ENCODE results near the gene RNF224.
A peak's percentile ranks its signal among the peaks of the same experiment; 100 is the strongest.

The RNF224 gene

GRCh38 chr9:137183980-137184595 lies 43.2 kb upstream of the RNF224 start:
- Histone ChIP-seq H3K36me3 (ENCODE audit: insufficient read depth, low read length) (peaks cover 8% of the 10 kb centered on the region; the same call in 1 of the 2 replicates), H3K4me3 (no peak overlapping the region), H3K9me3 (ENCODE audit: low read depth, low read length) (no peaks in the 10 kb centered on the region), H3K27ac (no peak overlapping the region), H3K9ac (ENCODE audit: insufficient read length) (no peak overlapping the region)
- TF ChIP-seq FOXP2 (optimal IDR thresholded peaks at IDR 0.05; ENCODE audit: control extremely low read depth, extremely low read length, insufficient read depth) (no peak), EZH2 (IDR thresholded peaks at IDR 0.05) (no peak), POLR2AphosphoS5 (IDR thresholded peaks at IDR 0.05; ENCODE audit: borderline replicate concordance, low read depth, low read length) (no peak)
- DNase-seq (ENCODE audit: low read depth, low spot score) = no peak

DNA sequence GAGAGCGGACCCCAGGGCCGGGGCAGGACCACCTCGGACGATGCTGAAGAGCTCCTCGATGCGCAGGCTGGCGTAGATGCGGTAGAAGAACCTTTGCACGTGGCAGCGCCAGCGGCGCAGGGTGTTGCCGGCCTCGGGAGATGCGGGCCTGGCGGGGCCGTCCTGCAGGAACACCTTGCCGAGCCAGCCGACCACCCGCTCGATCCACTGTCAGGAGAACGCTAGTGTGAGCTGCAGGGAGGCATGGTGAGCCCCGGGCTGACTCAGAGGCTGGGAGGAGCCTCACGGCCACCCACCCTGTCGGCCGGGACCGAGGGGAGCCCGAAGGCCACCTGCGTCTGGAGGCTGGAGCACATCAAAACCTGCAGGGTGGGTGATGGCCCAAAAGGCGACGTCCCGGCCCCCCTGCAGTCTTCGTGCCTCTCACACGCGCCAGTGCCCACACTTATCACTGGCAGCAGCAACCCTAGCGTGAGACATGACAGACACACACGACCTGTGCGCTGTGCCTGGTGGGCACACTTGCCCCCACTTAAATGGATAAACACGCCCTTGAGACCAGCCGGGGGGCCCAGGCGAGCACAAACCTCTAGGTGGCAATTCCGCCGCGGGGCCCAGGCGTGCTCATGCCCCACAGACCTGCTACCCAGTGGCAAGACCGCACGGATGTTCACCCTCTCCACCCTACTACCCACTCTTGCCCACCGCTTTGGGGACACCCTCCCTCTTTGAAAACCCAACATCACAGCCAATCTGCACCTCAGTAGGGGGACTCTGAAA lies 42.2 kb upstream of the RNF224 start:
- Histone ChIP-seq H3K9me3 (ENCODE audit: low read depth, low read length) (no peaks in the 10 kb centered on the region), H3K36me3 (ENCODE audit: insufficient read depth, low read length) (peaks cover 11% of the 10 kb centered on the region; the same call in 1 of the 2 replicates), H3K4me3 (no peak overlapping the region), H3K27ac (no peak overlapping the region), H3K9ac (ENCODE audit: insufficient read length) (no peak overlapping the region)
- DNase-seq (ENCODE audit: low read depth, low spot score) = no peak
- TF ChIP-seq FOXP2 (optimal IDR thresholded peaks at IDR 0.05; ENCODE audit: control extremely low read depth, extremely low read length, insufficient read depth) = no peak
- TF ChIP-seq EZH2 (IDR thresholded peaks at IDR 0.05) = no peak
- TF ChIP-seq POLR2AphosphoS5 (IDR thresholded peaks at IDR 0.05; ENCODE audit: borderline replicate concordance, low read depth, low read length) = no peak

GRCh38 chr9:137185921-137186320 lies 41.4 kb upstream of the RNF224 start:
- TF ChIP-seq EZH2 (IDR thresholded peaks at IDR 0.05) = no peak
- no peak for TF ChIP-seq FOXP2 (optimal IDR thresholded peaks at IDR 0.05; ENCODE audit: control extremely low read depth, extremely low read length, insufficient read depth)
- no peak for TF ChIP-seq POLR2AphosphoS5 (IDR thresholded peaks at IDR 0.05; ENCODE audit: borderline replicate concordance, low read depth, low read length)
- no peaks in the 10 kb centered on the region for H3K9me3 ChIP-seq (ENCODE audit: low read depth, low read length)
- DNase-seq (ENCODE audit: low read depth, low spot score) = no peak
- H3K9ac ChIP-seq (ENCODE audit: insufficient read length) = no peak overlapping the region
- peaks cover 14% of the 10 kb centered on the region; the same call in 1 of the 2 replicates for H3K36me3 ChIP-seq (ENCODE audit: insufficient read depth, low read length)
- no peak overlapping the region for H3K27ac ChIP-seq
- no peak overlapping the region for H3K4me3 ChIP-seq

GRCh38 chr9:137186385-137186784 lies 40.9 kb upstream of the RNF224 start:
- DNase-seq (ENCODE audit: low read depth, low spot score) = no peak
- H3K9me3 ChIP-seq (ENCODE audit: low read depth, low read length) = no peaks in the 10 kb centered on the region
- no peak overlapping the region for H3K9ac ChIP-seq (ENCODE audit: insufficient read length)
- no peak overlapping the region for H3K4me3 ChIP-seq
- H3K27ac ChIP-seq = no peak overlapping the region
- no peak for TF ChIP-seq FOXP2 (optimal IDR thresholded peaks at IDR 0.05; ENCODE audit: control extremely low read depth, extremely low read length, insufficient read depth)
- no peak for TF ChIP-seq POLR2AphosphoS5 (IDR thresholded peaks at IDR 0.05; ENCODE audit: borderline replicate concordance, low read depth, low read length)
- no peak for TF ChIP-seq EZH2 (IDR thresholded peaks at IDR 0.05)
- peaks cover 14% of the 10 kb centered on the region; the same call in 1 of the 2 replicates for H3K36me3 ChIP-seq (ENCODE audit: insufficient read depth, low read length)

GRCh38 chr9:137187386-137187785 lies 39.9 kb upstream of the RNF224 start:
- Histone ChIP-seq H3K27ac (no peak overlapping the region), H3K9me3 (ENCODE audit: low read depth, low read length) (no peaks in the 10 kb centered on the region), H3K9ac (ENCODE audit: insufficient read length) (peak overlapping the region; percentile 96), H3K36me3 (ENCODE audit: insufficient read depth, low read length) (peaks cover 14% of the 10 kb centered on the region; the same call in 1 of the 2 replicates), H3K4me3 (peak overlapping the region; percentile 97)
- TF ChIP-seq EZH2 (IDR thresholded peaks at IDR 0.05) (no peak), FOXP2 (optimal IDR thresholded peaks at IDR 0.05; ENCODE audit: control extremely low read depth, extremely low read length, insufficient read depth) (no peak), POLR2AphosphoS5 (IDR thresholded peaks at IDR 0.05; ENCODE audit: borderline replicate concordance, low read depth, low read length) (no peak)
- no peak for DNase-seq (ENCODE audit: low read depth, low spot score)

DNA sequence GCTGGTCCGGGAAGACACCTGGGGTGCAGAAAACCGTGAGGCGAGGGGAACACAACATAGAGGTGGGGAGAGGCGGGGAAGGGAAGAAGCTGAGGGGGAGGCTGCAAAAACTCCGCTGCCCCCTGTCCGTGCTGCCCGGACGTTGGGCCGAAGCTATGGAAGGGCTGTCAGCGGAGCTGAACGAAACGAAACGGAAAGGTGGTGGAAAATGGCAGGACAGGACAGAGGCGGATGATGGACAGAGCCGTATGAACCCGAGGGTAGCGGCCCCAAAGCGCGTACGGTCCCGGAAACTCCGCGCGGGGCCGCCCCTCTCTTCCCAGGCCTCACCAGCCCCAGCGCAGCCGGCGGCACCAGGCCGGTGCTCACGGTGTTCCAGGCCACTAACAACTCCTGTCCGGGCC lies 39.2 kb upstream of the RNF224 start:
- H3K36me3 ChIP-seq (ENCODE audit: insufficient read depth, low read length) = peaks cover 12% of the 10 kb centered on the region; the same call in 1 of the 2 replicates
- TF ChIP-seq POLR2AphosphoS5 (IDR thresholded peaks at IDR 0.05; ENCODE audit: borderline replicate concordance, low read depth, low read length) (no peak), FOXP2 (optimal IDR thresholded peaks at IDR 0.05; ENCODE audit: control extremely low read depth, extremely low read length, insufficient read depth) (no peak), EZH2 (IDR thresholded peaks at IDR 0.05) (no peak)
- H3K27ac ChIP-seq = peak overlapping the region; percentile 62
- DNase-seq (ENCODE audit: low read depth, low spot score) = no peak
- peak overlapping the region; percentile 97 for H3K4me3 ChIP-seq
- H3K9ac ChIP-seq (ENCODE audit: insufficient read length) = peak overlapping the region; percentile 96
- no peaks in the 10 kb centered on the region for H3K9me3 ChIP-seq (ENCODE audit: low read depth, low read length)

- no peaks in the 10 kb centered on the region for H3K9me3 ChIP-seq (ENCODE audit: low read depth, low read length)
- peak; percentile 16 for DNase-seq (ENCODE audit: low read depth, low spot score)
- peaks cover 6% of the 10 kb centered on the region; the same call in 1 of the 2 replicates for H3K36me3 ChIP-seq (ENCODE audit: insufficient read depth, low read length)
- peak within 1 kb of the TSS; percentile 97 for H3K4me3 ChIP-seq
- TF ChIP-seq EZH2 (IDR thresholded peaks at IDR 0.05) (no peak), POLR2AphosphoS5 (IDR thresholded peaks at IDR 0.05; ENCODE audit: borderline replicate concordance, low read depth, low read length) (peak; percentile 94), FOXP2 (optimal IDR thresholded peaks at IDR 0.05; ENCODE audit: control extremely low read depth, extremely low read length, insufficient read depth) (peak; percentile 85)
- peak within 1 kb of the TSS; percentile 96 for H3K9ac ChIP-seq (ENCODE audit: insufficient read length)
- H3K27ac ChIP-seq = peak within 1 kb of the TSS; percentile 89
These were observed 38.6 kb upstream of the RNF224 start, which contains the start of the genes ANAPC2 and SSNA1 for GRCh38 chr9:137188490-137189296. Gene ANAPC2 (minus strand): TSS chr9:137188560. CDS start chr9:137188532, 28 bp downstream. Gene SSNA1 (plus strand): TSS chr9:137188676. CDS start chr9:137188727, 51 bp downstream.

All from SK-N-MC (cell line).